Small intestine (tissue), 7 donors: ENCODE data around the gene BAZ2B. TPM values are rescaled to one million over a fixed set of nuclear protein-coding genes. Genes with fewer than 3 reads are reported as not detected.

Experiments used
- DNase-seq, 2 donors: peaks; one replicate each; pipeline versions ENCODE4 v3.0.0 to v3.0.0-alpha.2; 2013
- FAIRE-seq: peaks from 2 replicates; lab custom pipeline; 2012; peaks lifted over from hg19 to GRCh38; lab: Jason Lieb, UNC
- H3K27ac ChIP-seq, 3 donors: one replicate each; pipeline ENCODE4 v1.5.1; 2013; ENCODE audit warnings: low read length in 2 of 3, mild to moderate bottlenecking in 2 of 3, control low read depth in 1 of 3, inconsistent platforms in 1 of 3, low read depth in 1 of 3, moderate library complexity in 1 of 3
- H3K27me3 ChIP-seq, 3 donors: one replicate each; pipeline ENCODE4 v1.6.1; 2013; ENCODE audit warnings: low read length in 3 of 3, inconsistent platforms in 1 of 3; ENCODE audit not compliant: control insufficient read depth in 3 of 3, insufficient read depth in 3 of 3
- H3K36me3 ChIP-seq, 3 donors: one replicate each; pipeline ENCODE4 v1.6.1; 2013; ENCODE audit warnings: low read length in 3 of 3, inconsistent platforms in 1 of 3, low read depth in 1 of 3, mild to moderate bottlenecking in 1 of 3, moderate library complexity in 1 of 3; ENCODE audit not compliant: control insufficient read depth in 3 of 3, insufficient read depth in 2 of 3
- H3K4me1 ChIP-seq, 3 donors: one replicate each; pipeline ENCODE4 v1.6.1; 2013; ENCODE audit warnings: low read length in 2 of 3, inconsistent platforms in 1 of 3, low read depth in 1 of 3, mild to moderate bottlenecking in 1 of 3, moderate library complexity in 1 of 3; ENCODE audit not compliant: control insufficient read depth in 3 of 3, insufficient read depth in 2 of 3
- H3K4me3 ChIP-seq, 3 donors: one replicate each; pipeline ENCODE4 v1.5.1; 2013; ENCODE audit warnings: low read length in 3 of 3, control low read depth in 1 of 3, inconsistent platforms in 1 of 3, low read depth in 1 of 3, mild to moderate bottlenecking in 1 of 3, moderate library complexity in 1 of 3
- H3K9me3 ChIP-seq, 2 donors: one replicate each; pipeline ENCODE4 v1.6.1; 2013; ENCODE audit warnings: low read depth in 1 of 2, low read length in 1 of 2; ENCODE audit not compliant: control insufficient read depth in 2 of 2, insufficient read depth in 1 of 2
- WGBS, 3 donors: extraction: QIAGEN DNeasy Blood & Tissue Kit; methylation state at CpG; one replicate each; pipeline ENCODE4 v1.1.7; 2013; 5-methylcytosine and 5-hydroxymethylcytosine counted together
- polyA plus RNA-seq, 4 donors: library from polyadenylated mRNA; stranded (reverse) in 3 of 4; unstranded in 1 of 4; fragments of 200-250 nt in 3 of 4; fragments of 120-200 nt in 1 of 4; gene quantifications; one replicate each; pipeline versions ENCODE4 v1.2.1 to v1.2.3, GENCODE V29; 2013
- donor health status: healthy with polysubstance abuse.
- donor health status: control.
- donor health status: control.
- donor health status: Bipolar disorder and iron deficiency.
- donor health status: healthy.

BAZ2B gene
- polyA plus RNA-seq, 4 donors = 12.2 to 53.2 (median 16.0) TPM

DNA sequence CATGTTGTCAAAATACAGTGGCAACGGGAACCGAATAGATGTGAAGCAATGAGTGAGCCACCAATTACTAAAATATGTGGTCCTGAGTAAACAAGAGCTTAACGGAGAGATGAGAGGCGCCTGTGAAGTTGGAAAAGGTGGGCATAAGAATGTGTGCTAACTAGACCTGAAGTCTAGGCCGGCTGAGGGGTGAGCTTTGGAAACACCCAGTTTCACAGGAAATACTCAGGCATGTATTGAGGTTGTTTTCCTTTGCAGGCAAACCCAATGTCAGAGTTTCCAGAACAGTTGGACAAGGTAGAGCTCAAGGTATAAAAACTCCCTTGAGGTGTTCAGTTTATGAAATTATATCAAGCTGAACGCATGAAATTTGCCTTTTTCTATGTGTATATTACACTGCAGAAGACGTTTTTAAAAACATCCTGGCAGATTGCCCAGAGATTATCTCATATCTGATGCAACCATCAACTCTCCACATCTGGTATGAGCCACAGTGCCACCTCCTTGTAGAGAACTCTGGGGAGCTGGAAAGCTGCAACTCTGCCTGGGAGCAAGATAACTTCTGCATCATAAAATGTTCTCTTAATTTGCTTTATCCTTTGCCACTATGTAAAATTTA lies 325.9 kb downstream of the BAZ2B start:
- Histone ChIP-seq H3K4me3 (no peak overlapping the region), H3K27me3 (no peaks in the 10 kb centered on the region), H3K36me3 (no peaks in the 10 kb centered on the region), H3K4me1 (peaks cover 2 to 4% (median 3%) of the 10 kb centered on the region in 3 donors), H3K27ac (no peak overlapping the region), H3K9me3 (no peaks in the 10 kb centered on the region)
- 62 to 70% (median 65%) methylated on average over 7 of the region's 7 CpGs for WGBS, 3 donors
- FAIRE-seq = no peak
- no peak for DNase-seq

DNA sequence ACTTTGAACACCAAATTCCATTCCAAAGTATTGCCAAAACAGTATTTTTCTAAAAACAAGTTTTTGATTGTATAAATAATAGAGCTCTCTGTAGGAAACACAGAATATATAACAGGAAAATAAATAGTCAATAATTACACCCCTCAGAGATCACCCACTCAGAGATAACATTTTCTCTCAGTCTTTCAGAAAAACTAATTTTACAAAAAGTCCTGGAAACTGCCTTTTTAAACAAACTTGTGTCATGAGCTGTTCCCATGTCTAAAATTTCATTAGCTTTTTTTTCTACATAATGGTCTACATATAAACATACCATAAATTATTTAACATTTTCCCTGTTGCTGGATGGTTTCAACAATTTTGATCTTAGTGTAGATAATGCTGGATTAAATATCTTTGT lies 328.6 kb downstream of the BAZ2B start:
- Histone ChIP-seq H3K9me3 (no peaks in the 10 kb centered on the region), H3K4me1 (peaks cover 3 to 10% (median 4%) of the 10 kb centered on the region in 3 donors), H3K36me3 (peaks cover 0 to under 1% (median 0%) of the 10 kb centered on the region in 3 donors), H3K4me3 (no peak overlapping the region), H3K27ac (no peak overlapping the region), H3K27me3 (no peaks in the 10 kb centered on the region)
- DNase-seq (no peak), FAIRE-seq (no peak)

DNA sequence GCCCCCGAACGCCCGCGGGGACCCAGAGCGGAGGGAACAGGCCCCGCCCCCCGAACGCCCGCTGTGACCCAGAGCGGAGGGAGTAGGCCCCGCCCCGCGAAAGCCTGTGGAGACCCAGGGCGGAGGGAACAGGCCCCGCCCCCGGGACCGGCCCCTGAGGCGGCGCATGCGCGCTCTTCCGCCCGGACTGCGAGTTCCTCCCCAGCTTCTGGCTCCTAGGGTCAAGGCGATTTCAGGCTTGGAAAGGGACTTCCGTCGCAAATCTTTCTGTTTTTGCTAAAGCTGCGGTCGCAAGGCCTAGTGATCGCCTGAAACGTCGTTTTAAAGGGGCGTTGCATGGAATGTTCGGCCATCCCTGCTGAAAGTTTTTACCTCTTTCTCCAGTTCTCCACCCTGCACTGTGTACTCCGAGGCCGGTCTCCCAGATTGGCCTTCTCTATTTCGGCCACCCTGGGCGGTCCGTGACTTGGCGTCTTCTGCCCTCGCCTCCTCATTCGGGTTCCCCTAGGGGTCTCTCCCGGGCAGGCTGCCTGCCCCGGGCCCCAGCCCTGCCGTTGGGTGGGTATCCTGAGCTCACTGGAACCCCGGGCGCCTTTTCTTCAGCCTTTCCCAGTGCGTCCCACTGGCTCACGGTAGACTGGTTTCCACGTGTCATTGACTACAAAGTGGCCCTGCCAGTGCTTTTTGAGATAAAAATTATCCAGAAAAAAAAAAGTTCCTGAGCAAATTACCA lies 329.5 kb downstream of the BAZ2B start:
- Histone ChIP-seq H3K27me3 (no peaks in the 10 kb centered on the region), H3K4me3 (peak overlapping the region; percentile 63 to 88 (median 85)), H3K4me1 (peaks cover 0 to 10% (median 3%) of the 10 kb centered on the region in 3 donors), H3K36me3 (peaks cover 0 to 2% (median 0%) of the 10 kb centered on the region in 3 donors), H3K9me3 (no peaks in the 10 kb centered on the region), H3K27ac (peak overlapping the region; percentile 58 to 95 (median 91))
- FAIRE-seq (no peak), DNase-seq (peak; percentile 99 to 100)
- WGBS, 3 donors = 1 to 2% (median 1%) methylated on average over 40 to 50 of the region's 50 CpGs

DNA sequence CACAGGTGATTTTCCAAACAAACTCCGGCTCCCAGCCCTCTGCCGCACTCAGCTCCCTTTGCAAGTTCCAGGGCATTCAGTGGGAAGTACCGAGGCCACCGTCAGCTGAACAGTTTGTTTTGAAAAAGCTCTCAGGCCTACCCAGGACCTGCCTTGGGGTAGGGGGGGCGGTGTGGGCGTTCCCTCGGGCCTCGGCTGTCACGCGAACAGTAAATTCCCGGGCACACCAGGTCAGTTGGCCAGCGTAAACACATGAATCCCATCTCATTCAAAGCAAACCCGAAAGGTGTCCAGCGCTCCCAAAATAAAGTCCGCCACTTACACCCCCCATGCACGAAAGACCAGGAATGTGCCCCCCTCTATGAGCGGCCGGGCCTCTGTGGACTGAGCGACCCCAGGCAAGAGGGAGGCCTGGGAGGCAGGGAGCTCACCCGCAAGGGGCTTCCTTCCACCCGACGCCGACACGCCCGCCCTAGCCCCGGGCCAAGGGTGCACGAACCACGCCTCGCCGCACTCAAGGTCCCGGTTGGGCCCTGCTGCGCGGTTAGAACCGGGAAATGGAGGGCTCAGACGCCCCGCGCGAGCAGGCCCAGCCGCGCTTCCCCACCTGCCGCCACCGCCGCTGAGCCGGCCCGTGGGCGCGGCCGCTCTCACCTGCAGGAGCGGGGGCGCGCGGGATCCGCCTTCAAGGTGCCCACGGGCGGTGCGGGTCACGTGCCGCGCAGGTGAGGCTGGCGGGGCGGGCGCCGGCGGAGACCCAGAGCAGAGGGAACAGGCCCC lies 330.2 kb downstream of the BAZ2B start, which contains the start of gene WDSUB1:
Gene WDSUB1 (minus strand): TSS at position 775 of the 780 bp plus-strand sequence. CDS start 3,634 bp downstream, outside the sequence.
- Histone ChIP-seq H3K9me3 (no peaks in the 10 kb centered on the region), H3K27me3 (no peaks in the 10 kb centered on the region), H3K4me3 (peak within 1 kb of the TSS; percentile 63 to 91 (median 85)), H3K4me1 (peaks cover 0 to 10% (median 3%) of the 10 kb centered on the region in 3 donors), H3K36me3 (peaks cover 0 to 4% (median 0%) of the 10 kb centered on the region in 3 donors), H3K27ac (peak within 1 kb of the TSS; percentile 64 to 95 (median 91))
- no peak for FAIRE-seq
- WGBS, 3 donors = 1 to 2% (median 2%) methylated on average over 36 to 64 of the region's 64 CpGs
- peak; percentile 41 to 86 for DNase-seq

DNA sequence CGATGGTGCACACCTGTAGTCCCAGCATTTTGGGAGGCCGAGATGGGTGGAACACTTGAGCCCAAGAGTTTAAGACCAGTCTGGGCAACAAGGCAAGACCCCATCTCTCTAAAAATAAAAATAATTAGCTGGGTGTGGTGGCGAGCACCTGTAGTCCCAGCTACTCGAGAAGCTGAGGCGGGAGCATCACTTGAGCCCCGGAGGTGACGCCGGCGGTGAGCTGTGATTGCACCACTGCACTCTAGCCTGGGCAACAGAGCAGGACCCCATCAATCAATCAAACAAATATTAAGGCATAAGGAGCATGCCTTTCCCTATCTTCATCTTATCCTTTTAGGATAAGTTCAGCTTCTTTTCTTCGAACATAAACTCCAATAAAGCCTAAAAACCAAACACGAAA lies 330.9 kb downstream of the BAZ2B start:
- H3K36me3 ChIP-seq = peaks cover 0 to 5% (median 0%) of the 10 kb centered on the region in 3 donors
- H3K4me3 ChIP-seq = peak overlapping the region; percentile 63 to 91 (median 85)
- peaks cover 0 to 10% (median 3%) of the 10 kb centered on the region in 3 donors for H3K4me1 ChIP-seq
- peak overlapping the region in 2 of 3 donors; percentile 84 to 91 for H3K27ac ChIP-seq
- FAIRE-seq (no peak), DNase-seq (no peak)
- no peaks in the 10 kb centered on the region for H3K27me3 ChIP-seq
- WGBS, 3 donors = 64 to 86% (median 64%) methylated on average over 11 of the region's 11 CpGs
- no peaks in the 10 kb centered on the region for H3K9me3 ChIP-seq

DNA sequence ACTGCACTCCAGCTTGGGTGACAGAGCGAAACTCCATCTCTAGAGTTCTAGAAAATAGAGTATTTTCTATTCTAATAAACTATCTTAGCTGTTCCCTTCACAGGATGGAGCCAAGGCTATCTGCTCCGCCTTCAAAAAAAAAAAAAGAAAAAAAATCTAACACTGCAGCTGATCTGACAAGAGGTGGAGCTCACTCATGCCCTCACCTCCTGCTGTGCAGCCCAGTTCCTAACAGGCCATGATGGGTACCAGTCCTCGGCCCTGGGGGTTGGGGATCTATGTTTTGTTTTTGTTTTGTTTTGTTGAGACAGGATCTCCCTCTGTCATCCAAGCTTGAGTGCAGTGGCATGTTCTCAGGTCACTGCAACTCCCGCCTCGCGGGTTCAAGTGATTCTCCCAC lies 332.8 kb downstream of the BAZ2B start:
- Histone ChIP-seq H3K27ac (no peak overlapping the region), H3K4me1 (peaks cover 0 to 10% (median 3%) of the 10 kb centered on the region in 3 donors), H3K4me3 (no peak overlapping the region), H3K36me3 (peaks cover 0 to 5% (median 0%) of the 10 kb centered on the region in 3 donors), H3K27me3 (no peaks in the 10 kb centered on the region), H3K9me3 (no peaks in the 10 kb centered on the region)
- WGBS, 3 donors = 76 to 86% (median 80%) methylated on average over 5 to 6 of the region's 6 CpGs
- FAIRE-seq (no peak), DNase-seq (no peak)

DNA sequence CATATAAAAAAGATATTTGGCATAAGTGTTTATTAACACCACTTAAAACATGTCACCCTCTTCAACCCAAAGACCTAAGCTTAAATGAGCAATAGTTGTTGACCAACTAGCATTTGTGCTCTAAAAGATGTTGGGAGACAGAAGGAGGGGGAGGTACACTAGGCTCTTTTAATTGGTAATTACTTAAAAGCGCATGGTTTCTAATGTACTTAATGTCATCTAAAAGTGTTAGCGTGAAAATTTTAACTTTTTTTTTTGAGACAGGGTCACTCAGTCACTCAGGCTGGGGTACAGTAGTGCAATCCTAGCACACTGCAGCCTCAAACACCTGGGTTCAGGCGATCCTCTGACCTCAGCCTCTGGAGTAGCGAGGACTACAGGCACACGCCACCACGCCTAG lies 335.3 kb downstream of the BAZ2B start:
- Histone ChIP-seq H3K36me3 (peaks cover 0 to 5% (median 0%) of the 10 kb centered on the region in 3 donors), H3K4me1 (peaks cover 0 to 10% (median 0%) of the 10 kb centered on the region in 3 donors), H3K27me3 (no peaks in the 10 kb centered on the region), H3K4me3 (no peak overlapping the region), H3K27ac (no peak overlapping the region), H3K9me3 (no peaks in the 10 kb centered on the region)
- DNase-seq (no peak), FAIRE-seq (no peak)
- WGBS, 3 donors = 94 to 95% (median 95%) methylated on average over 6 of the region's 6 CpGs

DNA sequence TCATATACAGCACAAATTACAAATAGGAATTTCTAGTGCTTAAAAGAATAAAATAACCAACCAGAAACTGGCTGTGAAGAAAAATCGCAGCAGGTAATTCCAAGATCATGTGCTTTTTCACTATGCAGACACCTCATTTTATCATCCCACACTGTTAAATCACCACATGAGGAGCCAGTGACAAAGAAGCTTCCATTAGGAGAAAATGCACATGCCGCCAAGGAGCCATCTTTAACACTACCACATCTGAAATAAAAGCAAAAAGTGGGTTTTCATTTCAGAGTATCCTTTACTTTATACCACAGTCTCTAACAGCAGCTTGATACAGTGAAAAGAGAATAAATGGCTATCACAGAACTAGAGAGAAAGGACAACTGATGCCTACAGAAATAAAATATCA lies 336.6 kb downstream of the BAZ2B start:
- no peak overlapping the region for H3K27ac ChIP-seq
- H3K27me3 ChIP-seq = no peaks in the 10 kb centered on the region
- no peak for DNase-seq
- no peaks in the 10 kb centered on the region for H3K9me3 ChIP-seq
- peaks cover 0 to 5% (median 0%) of the 10 kb centered on the region in 3 donors for H3K36me3 ChIP-seq
- no peak overlapping the region for H3K4me3 ChIP-seq
- no peak for FAIRE-seq
- H3K4me1 ChIP-seq = peaks cover 0 to 1% (median 0%) of the 10 kb centered on the region in 3 donors
- WGBS, 3 donors = 97 to 100% (median 100%) methylated on average over 2 of the region's 2 CpGs
